HFF-Myc (cell line): ENCODE data around the gene KREMEN1.

Experiments used
- DNase-seq: peaks from one replicate; pipeline ENCODE4 v3.0.0-alpha.2; 2011; ENCODE audit warnings: low read depth; ENCODE audit errors: extremely low read depth
- H3K4me3 ChIP-seq: replicated peaks from 2 replicates; pipeline ENCODE4 v1.5.1; 2011; ENCODE audit warnings: low read depth, mild to moderate bottlenecking, control low read depth, low read length
- TF ChIP-seq, protein P1 (sequence below): IDR thresholded peaks from 2 replicates; pipeline ENCODE4 v1.5.1; 2012; ENCODE audit warnings: mild to moderate bottlenecking, low read depth, low read length, control low read depth; ENCODE audit errors: missing control alignments

KREMEN1 gene

DNA sequence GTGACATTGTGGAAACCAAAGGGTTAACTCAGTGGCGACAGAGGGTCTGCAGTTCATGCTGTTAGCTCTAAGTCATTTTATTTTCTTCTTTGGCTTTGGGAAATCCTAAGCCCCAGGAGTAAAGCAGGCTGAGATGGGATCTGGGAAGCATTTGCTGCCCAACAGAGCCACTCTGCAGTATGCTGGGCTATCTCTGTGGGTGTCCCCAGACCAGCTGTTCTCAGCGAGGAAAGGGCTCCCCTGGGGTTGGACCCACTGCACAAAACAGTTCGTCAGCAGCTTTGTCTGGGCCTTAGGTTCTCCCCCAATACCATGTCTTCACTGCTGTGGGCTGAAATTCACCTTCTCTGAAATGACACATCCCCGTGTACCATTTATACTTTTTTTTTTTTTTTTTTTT, 34.0 kb downstream of the KREMEN1 start:
- no peak overlapping the region for H3K4me3 ChIP-seq
- no peak for DNase-seq
- TF ChIP-seq, protein P1, sequence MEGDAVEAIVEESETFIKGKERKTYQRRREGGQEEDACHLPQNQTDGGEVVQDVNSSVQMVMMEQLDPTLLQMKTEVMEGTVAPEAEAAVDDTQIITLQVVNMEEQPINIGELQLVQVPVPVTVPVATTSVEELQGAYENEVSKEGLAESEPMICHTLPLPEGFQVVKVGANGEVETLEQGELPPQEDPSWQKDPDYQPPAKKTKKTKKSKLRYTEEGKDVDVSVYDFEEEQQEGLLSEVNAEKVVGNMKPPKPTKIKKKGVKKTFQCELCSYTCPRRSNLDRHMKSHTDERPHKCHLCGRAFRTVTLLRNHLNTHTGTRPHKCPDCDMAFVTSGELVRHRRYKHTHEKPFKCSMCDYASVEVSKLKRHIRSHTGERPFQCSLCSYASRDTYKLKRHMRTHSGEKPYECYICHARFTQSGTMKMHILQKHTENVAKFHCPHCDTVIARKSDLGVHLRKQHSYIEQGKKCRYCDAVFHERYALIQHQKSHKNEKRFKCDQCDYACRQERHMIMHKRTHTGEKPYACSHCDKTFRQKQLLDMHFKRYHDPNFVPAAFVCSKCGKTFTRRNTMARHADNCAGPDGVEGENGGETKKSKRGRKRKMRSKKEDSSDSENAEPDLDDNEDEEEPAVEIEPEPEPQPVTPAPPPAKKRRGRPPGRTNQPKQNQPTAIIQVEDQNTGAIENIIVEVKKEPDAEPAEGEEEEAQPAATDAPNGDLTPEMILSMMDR = no peak

DNA sequence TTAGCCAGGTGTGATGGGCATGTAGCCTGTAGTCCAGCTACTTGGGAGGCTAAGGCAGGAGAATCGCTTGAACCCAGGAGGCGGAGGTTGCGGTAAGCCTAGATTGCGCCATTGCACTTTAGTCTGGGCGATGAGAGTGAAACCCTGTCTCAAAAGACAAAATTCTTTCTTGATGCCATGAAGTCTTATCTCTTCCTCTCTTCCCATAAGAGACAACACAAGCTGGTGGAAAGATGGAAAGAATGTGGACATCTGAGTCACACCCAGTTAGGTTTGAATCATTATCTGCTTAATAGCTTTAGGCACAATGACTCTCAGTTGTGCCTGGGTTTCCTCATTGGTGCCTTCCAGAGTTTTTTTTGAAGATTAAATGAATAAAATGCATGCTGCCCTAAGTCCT, 35.3 kb downstream of the KREMEN1 start:
- TF ChIP-seq, protein P1 = no peak
- DNase-seq = no peak
- H3K4me3 ChIP-seq = no peak overlapping the region

DNA sequence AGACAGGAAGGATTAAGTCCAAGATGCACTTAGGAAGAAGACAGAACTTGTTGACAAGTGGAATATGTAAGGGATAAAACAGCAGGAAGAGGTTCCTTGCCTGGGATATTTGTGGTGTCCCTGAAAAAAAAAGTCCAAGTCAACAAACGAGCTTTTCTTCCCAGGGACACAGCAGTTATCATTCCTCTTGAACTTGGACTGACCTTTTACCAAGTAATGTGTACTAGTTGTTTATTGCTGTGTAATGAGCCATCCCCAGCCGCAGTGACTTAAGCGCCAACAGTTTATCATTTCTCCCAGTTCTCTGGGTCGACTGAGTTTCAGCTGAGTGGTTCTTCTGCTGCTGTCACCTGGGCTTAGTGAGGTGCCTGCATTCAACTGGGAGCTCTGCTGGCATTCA, 37.0 kb downstream of the KREMEN1 start:
- DNase-seq = no peak
- TF ChIP-seq, protein P1 = no peak
- no peak overlapping the region for H3K4me3 ChIP-seq

DNA sequence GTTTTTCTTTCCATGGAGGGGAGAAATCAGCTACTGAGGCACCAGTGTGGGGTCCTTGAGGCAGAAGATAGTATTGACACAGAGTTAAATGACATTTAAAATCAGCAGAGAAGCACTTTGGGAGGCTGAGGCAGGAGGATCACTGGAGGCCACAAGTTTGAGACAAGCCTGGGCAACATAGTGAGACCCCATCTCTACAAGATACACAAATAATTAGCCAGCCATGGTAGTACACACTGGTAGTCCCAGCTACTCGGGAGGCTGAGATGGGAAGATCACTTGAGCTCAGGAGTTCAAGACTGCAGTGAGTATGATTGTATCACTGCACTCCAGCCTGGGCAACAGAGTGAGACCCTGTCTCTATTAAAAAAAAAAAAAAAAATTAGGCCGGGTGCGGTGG, 38.1 kb downstream of the KREMEN1 start:
- TF ChIP-seq, protein P1 = no peak
- H3K4me3 ChIP-seq = no peak overlapping the region
- no peak for DNase-seq

DNA sequence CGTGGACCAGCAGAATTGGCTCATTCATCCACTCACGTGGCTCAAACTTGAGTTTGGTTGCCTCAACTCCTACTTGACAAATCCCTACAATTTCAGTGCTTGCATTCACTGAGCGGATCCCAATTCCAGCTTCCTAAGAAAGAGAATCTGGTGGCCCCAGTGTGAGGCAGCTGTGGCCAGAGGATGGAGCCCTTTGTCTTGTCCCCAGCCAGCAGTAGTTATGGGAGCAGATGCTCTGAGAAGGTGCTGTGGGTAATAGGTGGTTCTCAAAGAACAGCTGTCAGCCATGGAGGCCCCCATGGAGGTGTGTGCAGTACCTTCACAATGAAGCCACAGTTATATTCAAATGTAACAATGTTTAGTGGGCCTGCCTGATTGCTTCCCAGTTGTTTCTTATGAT, 39.3 kb downstream of the KREMEN1 start:
- TF ChIP-seq, protein P1 = no peak
- no peak for DNase-seq
- no peak overlapping the region for H3K4me3 ChIP-seq

DNA sequence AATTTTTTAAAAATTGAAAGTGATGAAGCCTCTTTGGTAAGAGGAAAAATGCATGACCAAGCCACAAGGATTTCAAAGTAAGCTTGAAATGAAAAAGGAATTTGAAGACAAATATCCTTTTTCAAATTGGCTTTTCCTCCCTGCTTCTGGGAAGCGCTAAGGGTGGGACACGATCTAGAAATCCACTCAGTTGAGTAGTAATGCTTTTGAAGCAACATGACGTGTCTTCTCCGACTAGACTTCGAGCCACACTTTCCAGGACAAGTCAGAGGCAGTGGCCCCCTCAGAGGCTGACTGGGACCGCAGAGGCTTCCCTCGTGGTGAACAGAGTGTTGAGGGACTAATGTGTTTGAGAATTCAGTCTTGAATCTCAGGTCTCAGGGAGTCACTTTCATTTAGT, 39.8 kb downstream of the KREMEN1 start:
- TF ChIP-seq, protein P1 = no peak
- DNase-seq = no peak
- H3K4me3 ChIP-seq = no peak overlapping the region

DNA sequence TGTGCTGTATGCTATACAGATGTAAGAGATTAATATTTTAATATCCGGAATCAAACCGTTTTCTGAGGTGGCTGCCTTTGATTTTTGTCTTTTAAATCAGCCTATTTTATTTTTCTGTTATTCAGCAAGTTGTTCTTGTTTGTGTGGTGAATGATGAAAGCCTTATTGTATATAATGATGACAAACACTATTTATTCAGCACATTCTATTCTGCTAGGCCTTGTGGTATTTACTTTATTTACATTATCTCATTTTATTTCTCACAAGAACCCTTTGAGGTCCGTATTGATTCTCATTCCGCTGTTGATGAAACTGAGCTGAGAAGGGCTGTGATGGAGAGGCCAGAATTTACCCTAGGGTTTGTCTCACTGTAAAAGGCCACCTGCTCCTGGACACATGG, 40.5 kb downstream of the KREMEN1 start:
- no peak for DNase-seq

More for the DNA sequence above, 40.5 kb downstream of the KREMEN1 start:
- TF ChIP-seq, protein P1 = no peak
- no peak overlapping the region for H3K4me3 ChIP-seq
